K562 (cell line): ENCODE measurements around the gene SPTA1. TPM values are rescaled to one million over a fixed set of nuclear protein-coding genes. Genes with fewer than 3 reads are reported as not detected.

Source experiments
- ATAC-seq: fragments of 200-7000 bp; cut with Tn5 transposase; 3 replicates; pipeline ENCODE4 v1.9.1; 2020; ENCODE audit warnings: moderate library complexity
- BruUV-seq: library from RNA; stranded (reverse); fragments of 400-500 nt; replicated peaks from 2 replicates; lab custom pipeline; 2021; lab: Mats Ljungman, UMichigan
- CTCF ChIA-PET: fragments of 300-600 bp; formaldehyde crosslinking; extraction: SDS; loops from one replicate; lab custom pipeline; 2021; ENCODE audit warnings: low intra/inter-chr PET ratio; lab: Yijun Ruan, JAX
- POLR2A ChIA-PET: fragments of 300-600, 350-650 bp; sonication (Branson Sonifier 250); formaldehyde crosslinking; extraction: SDS; loops from one replicate; lab custom pipeline; 2021; ENCODE audit warnings: antibody characterized with exemption, inconsistent platforms; lab: Yijun Ruan, JAX
- DNase-seq, 4 experiments: peaks; one replicate each; pipeline versions ENCODE4 v3.0.0 to v3.0.0-alpha.2; 2011 to 2018; ENCODE audit warnings: low spot score in 3 of 4, mixed read lengths in 3 of 4; ENCODE audit errors: extremely low read depth in 1 of 4
- FAIRE-seq: peaks from 2 replicates; lab custom pipeline; 2011; peaks lifted over from hg19 to GRCh38; lab: Jason Lieb, UNC
- H2AFZ ChIP-seq: 2 replicates; pipeline ENCODE4 v1.6.0; 2011; ENCODE audit warnings: low read depth, low read length, control low read depth, inconsistent platforms
- H3K27ac ChIP-seq: fragments of 200-600 bp; 3 replicates; pipeline ENCODE4 v1.8.0; 2011; ENCODE audit warnings: low read depth, mild to moderate bottlenecking, control low read depth, inconsistent platforms, low read length, moderate library complexity, mixed read lengths; ENCODE audit errors: extremely low read depth
- H3K27me3 ChIP-seq, 2 experiments: fragments of 300-600 bp in 1 of 2; 2 replicates in 1 of 2; 3 replicates in 1 of 2; pipeline versions ENCODE4 v1.6.0 to v1.8.0; 2011; ENCODE audit warnings: inconsistent platforms in 2 of 2, low read length in 2 of 2, mild to moderate bottlenecking in 1 of 2, mixed read lengths in 1 of 2, moderate library complexity in 1 of 2; ENCODE audit not compliant: control insufficient read depth in 2 of 2, insufficient read depth in 2 of 2
- H3K36me3 ChIP-seq: fragments of 300-600 bp; 3 replicates; pipeline ENCODE4 v1.8.0; 2011; ENCODE audit warnings: mild to moderate bottlenecking, low read length, inconsistent platforms; ENCODE audit not compliant: control insufficient read depth, insufficient read depth
- H3K4me1 ChIP-seq, 2 experiments: fragments of 200-600 bp in 1 of 2; replicated peaks in 1 of 2; 2 replicates in 1 of 2; 3 replicates in 1 of 2; pipeline versions ENCODE4 v1.5.1 to v1.8.0; 2011; ENCODE audit warnings: inconsistent platforms in 2 of 2, low read length in 2 of 2, mild to moderate bottlenecking in 1 of 2, mixed read lengths in 1 of 2, moderate library complexity in 1 of 2; ENCODE audit not compliant: control insufficient read depth in 2 of 2, insufficient read depth in 2 of 2
- H3K4me2 ChIP-seq: 2 replicates; pipeline ENCODE4 v1.6.1; 2011; ENCODE audit warnings: low read length, control low read depth, inconsistent platforms, mixed read lengths; ENCODE audit not compliant: insufficient read depth
- H3K4me3 ChIP-seq: fragments of 200-600 bp; sonication (generic), shearing (Covaris generic); 2 replicates; pipeline ENCODE4 v1.5.1; 2016; ENCODE audit warnings: control low read depth, inconsistent platforms
- H3K79me2 ChIP-seq: fragments of 200-600 bp; 3 replicates; pipeline ENCODE4 v1.8.0; 2011; ENCODE audit warnings: low read length, inconsistent platforms; ENCODE audit not compliant: control insufficient read depth, insufficient read depth
- H3K9ac ChIP-seq, 2 experiments: 2 replicates each; pipeline versions ENCODE4 v1.6.0 to v1.6.1; 2011; ENCODE audit warnings: low read depth in 2 of 2, low read length in 2 of 2, control low read depth in 1 of 2, inconsistent platforms in 1 of 2, mild to moderate bottlenecking in 1 of 2, mixed read lengths in 1 of 2; ENCODE audit not compliant: insufficient read depth in 1 of 2
- H3K9me1 ChIP-seq: one replicate; pipeline ENCODE4 v1.6.0; 2011; ENCODE audit warnings: inconsistent platforms, mild to moderate bottlenecking, low read length, moderate library complexity; ENCODE audit not compliant: control insufficient read depth, insufficient read depth
- H3K9me3 ChIP-seq: replicated peaks from 2 replicates; pipeline ENCODE4 v1.5.1; 2011; ENCODE audit warnings: low read depth, low read length, inconsistent platforms; ENCODE audit not compliant: control insufficient read depth, insufficient read depth
- H4K20me1 ChIP-seq: replicated peaks from 2 replicates; pipeline ENCODE4 v1.6.1; 2011; ENCODE audit warnings: low read length, inconsistent platforms, mixed read lengths; ENCODE audit not compliant: control insufficient read depth, insufficient read depth
- CEBPB ChIP-seq: fragments of 450-650 bp; IDR thresholded peaks from 2 replicates; pipeline ENCODE4 v1.6.1; 2016; ENCODE audit warnings: missing genetic modification characterization, missing compliant biosample characterization
- CEBPG ChIP-seq, 3 experiments: fragments of 200-800 bp in 1 of 3; sonication (Bioruptor generic) in 1 of 3; sonication (generic) in 1 of 3; formaldehyde crosslinking in 1 of 3; IDR thresholded peaks in 2 of 3; conservative IDR thresholded peaks in 1 of 3; 2 replicates each; pipeline versions ENCODE4 v1.6.1 to v1.8.0; 2016 to 2022; ENCODE audit warnings: missing compliant biosample characterization in 2 of 3, missing genetic modification characterization in 2 of 3, mild to moderate bottlenecking in 1 of 3, missing genetic modification reagents in 1 of 3
- GATA2 ChIP-seq: sonication (generic); formaldehyde crosslinking; IDR thresholded peaks from 2 replicates; pipeline ENCODE4 v1.4.0; 2020; ENCODE audit warnings: mild to moderate bottlenecking, missing genetic modification reagents
- RAD21 ChIP-seq, 2 experiments: fragments of 250-450 bp in 1 of 2; fragments of 450-650 bp in 1 of 2; sonication (Bioruptor Pico) in 1 of 2; formaldehyde crosslinking in 1 of 2; IDR thresholded peaks in 1 of 2; conservative IDR thresholded peaks in 1 of 2; 2 replicates each; pipeline versions ENCODE4 v1.4.0 to v1.8.0; 2020 to 2022; ENCODE audit warnings: mild to moderate bottlenecking in 2 of 2, moderate library complexity in 1 of 2
- THAP7 ChIP-seq: fragments of 250-450 bp; sonication (Bioruptor Pico); IDR thresholded peaks from 2 replicates; pipeline ENCODE4 v1.5.0; 2021
- in situ Hi-C: fragments of 300-500 bp; cut with MboI; formaldehyde crosslinking; loops from 4 replicates; pipeline ENCODE4 v1.15.0; 2018; ENCODE audit warnings: inconsistent platforms, mixed read lengths
- intact Hi-C: fragments of 100-400 bp; cut with micrococcal nuclease; formaldehyde crosslinking; loops from 2 replicates; pipeline ENCODE4 v1.14.2; 2022
- polyA plus RNA-seq, 8 experiments: library from polyadenylated mRNA; depleted of rRNA in 4 of 8; stranded (reverse) in 5 of 8; unstranded in 3 of 8; fragments of >200 nt; fragmentation: Nextera tagmentation in 2 of 8; fragmentation: Illumina TruSeq in 1 of 8; extraction: Ambion mirVana in 2 of 8; extraction: Trizol in 1 of 8; gene quantifications; 2 replicates each; pipeline versions ENCODE4 v1.2.1 to v1.2.3, GENCODE V29; 2011 to 2014; ENCODE audit warnings: inconsistent platforms in 1 of 8, missing spikeins in 1 of 8
- total RNA-seq, 7 experiments: library from RNA; depleted of rRNA in 6 of 7; stranded (reverse); fragments of >200 nt in 6 of 7; fragmentation: Illumina TruSeq in 2 of 7; extraction: Trizol in 2 of 7; gene quantifications; 2 replicates each; pipeline versions ENCODE4 v1.2.1 to v1.2.3, GENCODE V29; 2011 to 2021; ENCODE audit warnings: low replicate concordance in 1 of 7
- TF ChIP-seq, protein P1 (sequence below), 3 experiments: IDR thresholded peaks in 2 of 3; conservative IDR thresholded peaks in 1 of 3; 2 replicates each; pipeline ENCODE4 v1.5.1; 2011 to 2012; ENCODE audit warnings: low read length in 3 of 3, mild to moderate bottlenecking in 3 of 3, control low read depth in 2 of 3, improper control_type of control experiment in 1 of 3, inconsistent platforms in 1 of 3, low read depth in 1 of 3, mixed read lengths in 1 of 3, moderate library complexity in 1 of 3; ENCODE audit not compliant: insufficient read depth in 2 of 3

SPTA1 gene
- total and polyA plus RNA-seq, 9 of the 15 experiments (the other 6 are each of a cell fraction or from before 2014, with no cell fraction given), result 11.0 to 62.1 (median 45.9) TPM

- Histone ChIP-seq H4K20me1 (no peaks in the 10 kb centered on the region), H3K79me2 (no peaks in the 10 kb centered on the region), H3K4me2 (no peak overlapping the region), H3K9me3 (no peaks in the 10 kb centered on the region), H3K9ac (no peak overlapping the region), H3K4me3 (no peak overlapping the region), H3K27me3 (no peaks in the 10 kb centered on the region), H3K4me1 (no peaks in the 10 kb centered on the region), H3K36me3 (peaks cover 98% of the 10 kb centered on the region), H3K27ac (no peak overlapping the region), H3K9me1 (no peaks in the 10 kb centered on the region), H2AFZ (no peak overlapping the region)
- TF ChIP-seq CEBPB, result peak; percentile 62
- TF ChIP-seq GATA2 (CRISPR knock-in tag), result peak; percentile 35; the same call in 1 of the 2 replicates
- TF ChIP-seq, protein P1, sequence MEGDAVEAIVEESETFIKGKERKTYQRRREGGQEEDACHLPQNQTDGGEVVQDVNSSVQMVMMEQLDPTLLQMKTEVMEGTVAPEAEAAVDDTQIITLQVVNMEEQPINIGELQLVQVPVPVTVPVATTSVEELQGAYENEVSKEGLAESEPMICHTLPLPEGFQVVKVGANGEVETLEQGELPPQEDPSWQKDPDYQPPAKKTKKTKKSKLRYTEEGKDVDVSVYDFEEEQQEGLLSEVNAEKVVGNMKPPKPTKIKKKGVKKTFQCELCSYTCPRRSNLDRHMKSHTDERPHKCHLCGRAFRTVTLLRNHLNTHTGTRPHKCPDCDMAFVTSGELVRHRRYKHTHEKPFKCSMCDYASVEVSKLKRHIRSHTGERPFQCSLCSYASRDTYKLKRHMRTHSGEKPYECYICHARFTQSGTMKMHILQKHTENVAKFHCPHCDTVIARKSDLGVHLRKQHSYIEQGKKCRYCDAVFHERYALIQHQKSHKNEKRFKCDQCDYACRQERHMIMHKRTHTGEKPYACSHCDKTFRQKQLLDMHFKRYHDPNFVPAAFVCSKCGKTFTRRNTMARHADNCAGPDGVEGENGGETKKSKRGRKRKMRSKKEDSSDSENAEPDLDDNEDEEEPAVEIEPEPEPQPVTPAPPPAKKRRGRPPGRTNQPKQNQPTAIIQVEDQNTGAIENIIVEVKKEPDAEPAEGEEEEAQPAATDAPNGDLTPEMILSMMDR (IDR thresholded peaks at IDR 0.05 in 2 of 3, conservative IDR thresholded peaks at IDR 0.05 in 1 of 3; ENCODE audit: insufficient read depth in 2 of 3, low read depth in 1 of 3, low read length in 3 of 3), result peak in 1 of 3 experiments; percentile 6; a peak in 1 of 6 replicates
- TF ChIP-seq THAP7, result no peak
- peak; percentile 25 to 30; a peak in 2 of 4 replicates for TF ChIP-seq RAD21 (CRISPR knock-in tag; conservative IDR thresholded peaks at IDR 0.05 in 1 of 2, IDR thresholded peaks at IDR 0.05 in 1 of 2)
- TF ChIP-seq CEBPG (CRISPR knock-in tag; IDR thresholded peaks at IDR 0.05), result no peak
- 0 out of 4 replicates have a peak, but pooled peaks of 1 of the 2 experiments have one; percentile 7 for TF ChIP-seq CEBPG (tag; conservative IDR thresholded peaks at IDR 0.05 in 1 of 2, IDR thresholded peaks at IDR 0.05 in 1 of 2)
- in situ Hi-C loops, result no loop called here
- intact Hi-C loops, result no loop called here
- no TSS peak for BruUV-seq
- ChIA-PET POLR2A (interaction anchor here (1.1 to 2.4 kb wide), 2 partner anchors 9 to 42 kb away, joined by 3 to 6 read pairs; no protein-coding TSS in a partner anchor), CTCF (interaction anchor here (0.7 kb wide), 1 partner anchor 349 kb away, joined by 3 read pairs; no protein-coding TSS in a partner anchor)
- ATAC-seq (no peak), FAIRE-seq (no peak), DNase-seq (no peak)
Observed at GRCh38 chr1:158649052-158649451, 37.5 kb downstream of the SPTA1 start.
